Stimulated activated CD8-positive, alpha-beta memory T cell treated with anti-CD3 and anti-CD28 coated beads, Interleukin-4, amount 100 ng/mL, for 1 hour (primary cell): Measurements from ENCODE around the gene EME2.

Source experiments
- DNase-seq, 2 donors: peaks; one replicate each; pipeline ENCODE4 v3.0.0-alpha.2; 2020; ENCODE audit warnings: low read depth in 2 of 2, low spot score in 1 of 2

EME2 gene

DNA sequence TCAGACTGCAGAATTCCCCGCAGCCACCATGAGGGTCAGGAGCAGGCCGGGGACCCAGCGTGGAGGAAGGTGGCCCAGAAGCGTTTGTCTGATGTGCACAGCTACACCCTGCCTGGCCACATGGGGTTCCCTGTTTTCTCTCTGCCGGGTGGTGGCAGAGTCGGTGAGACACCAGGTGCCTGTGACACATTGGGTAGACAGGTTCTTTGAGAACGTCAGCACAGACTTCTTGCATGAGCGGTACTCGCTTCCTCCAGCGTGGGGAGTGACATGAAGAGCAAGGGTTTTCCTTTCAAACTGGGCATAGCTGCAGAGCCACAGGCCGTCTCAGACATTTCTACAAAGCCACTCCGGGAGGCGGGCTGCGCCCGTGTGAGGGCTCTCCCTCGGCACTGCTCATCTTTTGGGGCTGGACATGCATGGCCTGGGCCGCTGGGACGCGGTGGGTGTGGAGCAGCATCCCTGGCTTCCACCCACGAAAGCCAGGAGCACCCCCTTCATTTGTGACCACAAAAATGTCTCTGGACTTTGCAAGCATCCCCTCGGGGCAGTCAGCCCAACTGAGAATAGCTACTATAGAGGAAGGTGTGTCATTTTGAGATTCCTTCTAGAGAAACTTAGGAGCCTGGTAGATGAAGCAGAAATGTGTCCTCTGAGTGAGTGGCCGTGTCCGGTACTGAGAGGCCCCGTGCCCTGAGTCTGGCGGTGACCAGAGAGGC is 27.3 kb upstream of the EME2 start:
- DNase-seq: no peak

DNA sequence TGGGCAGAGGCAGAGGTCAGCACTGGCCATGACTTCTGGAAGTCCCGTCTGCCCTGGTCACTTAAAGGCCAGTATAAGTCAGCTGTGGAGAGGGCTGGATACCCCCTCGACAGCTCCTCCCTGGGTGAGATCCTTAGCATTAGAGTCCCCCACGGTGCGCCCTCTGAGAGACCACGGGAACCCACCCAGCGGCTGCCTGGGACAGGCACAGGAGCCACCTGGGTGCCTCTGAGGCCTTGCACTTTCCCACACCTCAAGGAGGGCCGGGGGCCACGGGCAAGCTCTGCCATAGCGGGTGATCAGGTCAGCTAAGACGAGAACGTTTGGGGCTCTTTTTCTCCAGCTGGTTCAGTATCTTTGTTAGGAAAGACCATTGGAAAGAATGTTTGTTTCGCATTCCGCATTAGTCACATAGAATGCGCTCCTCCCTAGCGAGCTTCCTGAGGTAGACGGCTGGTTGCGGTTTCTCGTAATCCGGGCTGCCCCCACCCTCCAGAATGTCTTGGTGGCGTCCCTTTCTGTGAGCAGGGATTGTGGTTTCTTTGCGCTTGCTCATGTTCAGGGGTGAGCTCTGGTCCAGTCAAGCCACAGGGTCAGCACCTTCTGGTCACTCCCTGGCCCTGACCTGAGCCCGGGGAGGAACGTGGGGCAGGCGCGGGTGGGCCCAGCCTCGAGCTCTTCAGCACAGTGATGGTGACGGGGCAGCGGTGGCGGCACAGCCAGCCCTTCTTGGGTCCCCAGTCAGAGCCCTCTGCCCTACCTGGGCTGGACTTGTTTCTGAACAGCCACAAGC is 26.5 kb upstream of the EME2 start:
- DNase-seq: no peak

DNA sequence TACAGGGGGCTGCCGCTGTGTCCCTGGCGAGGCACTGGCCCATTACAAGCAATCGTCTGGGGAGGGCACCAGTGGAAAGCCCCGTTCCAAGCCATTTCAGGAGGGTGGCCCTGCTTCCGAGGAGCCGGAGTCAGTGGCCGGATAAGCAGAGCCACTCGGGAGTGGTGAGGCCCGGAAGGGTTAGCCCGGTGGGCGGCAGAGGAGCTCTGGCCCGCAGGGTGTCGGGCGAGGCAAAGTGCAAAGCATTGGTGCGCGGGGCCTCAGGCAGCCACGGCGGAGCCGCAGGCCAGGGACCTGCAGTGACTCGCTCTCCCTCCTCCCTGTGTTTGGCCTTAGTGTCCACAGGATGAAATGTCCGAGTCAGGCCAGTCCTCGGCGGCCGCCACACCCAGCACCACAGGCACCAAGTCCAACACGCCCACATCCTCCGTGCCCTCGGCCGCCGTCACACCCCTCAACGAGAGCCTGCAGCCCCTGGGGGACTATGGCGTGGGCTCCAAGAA is 25.9 kb upstream of the EME2 start:
- no peak for DNase-seq

DNA sequence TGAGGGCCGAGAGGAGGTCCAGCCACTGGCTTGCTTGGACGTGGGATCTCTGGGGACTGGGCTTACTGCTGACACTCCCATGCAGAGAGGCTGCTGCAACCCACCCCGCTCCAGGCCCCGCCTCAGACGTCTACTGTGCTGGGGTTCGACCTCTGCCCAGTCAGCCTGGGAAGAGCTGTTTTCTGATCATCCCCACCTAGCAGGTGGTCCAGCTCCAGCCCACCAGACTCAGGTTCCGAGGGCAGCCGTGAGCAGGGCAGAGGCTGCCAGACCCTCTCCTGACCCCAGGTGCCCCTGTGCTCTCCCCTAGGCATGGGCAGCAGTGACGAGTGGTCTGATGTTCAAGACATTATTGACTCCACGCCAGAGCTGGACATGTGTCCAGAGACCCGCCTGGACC is 24.7 kb upstream of the EME2 start:
- DNase-seq: no peak

DNA sequence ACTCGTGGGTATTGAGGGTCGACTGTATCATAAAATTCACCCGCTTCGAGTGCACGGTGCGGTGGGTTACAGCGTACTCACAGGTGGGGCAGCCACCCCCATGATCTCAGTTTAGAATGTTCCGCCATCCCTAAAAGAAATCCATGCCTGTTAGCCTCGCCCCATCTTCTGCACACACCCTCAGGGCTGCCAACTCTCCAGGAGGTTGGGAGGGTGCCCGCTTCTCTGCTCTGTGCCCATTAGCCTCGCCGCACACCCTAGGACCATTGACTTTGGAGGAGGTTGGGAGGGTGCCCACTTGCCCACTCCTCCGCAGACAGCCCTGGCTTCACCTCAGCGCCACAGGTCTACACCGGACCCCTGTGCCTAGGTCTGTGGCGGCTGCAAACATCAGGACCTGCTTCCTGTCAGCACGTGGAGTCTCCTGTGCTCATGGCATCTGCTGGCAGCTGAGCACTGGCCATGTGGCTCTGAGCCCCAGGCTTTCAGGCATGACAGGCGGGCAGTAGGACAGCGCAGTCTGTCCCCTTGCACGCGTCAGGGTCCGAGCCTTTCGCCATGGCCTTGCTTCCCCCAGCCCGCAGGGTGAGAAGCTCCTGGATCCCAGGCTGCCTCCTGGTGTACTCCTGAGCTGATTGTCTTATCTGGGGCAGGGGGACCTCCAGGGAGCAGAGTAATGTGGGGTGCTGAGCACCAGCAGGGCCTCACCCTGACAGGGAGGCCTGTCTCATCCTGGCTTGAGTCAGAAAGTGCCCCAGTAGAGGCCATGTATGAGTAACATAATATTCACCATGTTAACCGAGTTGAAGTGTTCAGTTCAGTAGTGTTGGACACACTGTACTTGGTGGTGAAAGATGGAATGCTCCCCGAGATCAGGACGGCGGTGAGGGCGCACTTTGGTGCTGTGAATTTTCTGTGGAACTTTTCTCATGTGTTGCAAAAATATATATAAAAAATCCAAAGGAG is 23.2 kb upstream of the EME2 start:
- DNase-seq: no peak

DNA sequence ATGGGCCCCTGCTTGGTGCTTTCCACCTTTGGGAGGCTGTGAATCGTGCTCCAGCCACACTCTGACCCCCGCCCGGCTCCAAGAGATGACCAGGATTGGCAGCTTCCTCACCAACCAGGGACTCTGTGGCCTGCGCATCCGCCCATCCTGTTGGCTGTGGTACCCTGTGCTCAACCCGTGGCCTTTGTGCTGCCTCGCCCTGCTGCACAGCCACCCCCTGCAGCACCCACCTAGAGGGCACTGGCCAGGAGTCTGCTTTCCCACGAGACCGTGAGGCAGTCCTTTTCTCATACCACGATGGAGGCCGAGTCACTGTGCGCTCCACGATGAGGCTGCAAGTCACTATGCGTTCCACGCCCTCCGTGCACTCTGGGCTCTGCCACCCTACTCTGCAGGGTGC is 20.7 kb upstream of the EME2 start:
- DNase-seq: no peak

DNA sequence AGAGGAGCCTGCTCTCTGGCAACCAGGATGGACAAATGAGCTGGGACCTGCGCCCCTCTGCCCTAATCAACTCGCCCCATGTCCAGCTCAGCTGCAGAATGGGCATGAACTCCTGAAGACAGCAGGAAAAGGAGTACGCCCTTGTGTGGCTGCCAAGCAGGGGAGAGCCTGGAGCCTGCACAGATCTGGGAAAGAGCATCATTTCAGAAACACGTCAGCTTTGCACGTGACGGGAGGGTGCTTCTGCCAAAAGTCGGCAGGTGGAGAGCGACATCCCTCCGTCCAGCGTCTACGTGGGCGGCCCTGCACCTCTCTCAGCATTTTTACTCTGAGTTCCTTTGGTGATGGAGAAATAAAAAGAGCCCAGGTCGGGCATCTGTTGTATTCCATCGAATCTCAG is 19.8 kb upstream of the EME2 start:
- DNase-seq: no peak

DNA sequence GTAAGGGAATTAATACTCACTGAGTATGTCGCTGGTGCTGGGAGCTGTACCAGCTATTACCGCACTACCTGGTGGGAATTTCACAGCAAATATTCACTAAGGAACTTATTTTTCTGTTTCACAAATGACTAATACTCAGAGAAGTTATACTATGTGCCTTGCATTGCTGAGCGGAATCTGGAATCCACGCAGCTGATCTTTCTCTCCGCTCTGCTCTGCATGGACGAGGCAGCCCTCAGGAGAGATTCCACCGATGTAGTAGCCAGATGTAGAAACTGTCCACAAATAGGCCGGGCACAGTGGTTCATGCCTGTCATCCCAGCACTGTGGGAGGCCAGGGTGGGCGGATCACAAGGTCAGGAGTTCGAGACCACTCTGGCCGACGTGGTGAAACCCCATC is 18.4 kb upstream of the EME2 start:
- no peak for DNase-seq

DNA sequence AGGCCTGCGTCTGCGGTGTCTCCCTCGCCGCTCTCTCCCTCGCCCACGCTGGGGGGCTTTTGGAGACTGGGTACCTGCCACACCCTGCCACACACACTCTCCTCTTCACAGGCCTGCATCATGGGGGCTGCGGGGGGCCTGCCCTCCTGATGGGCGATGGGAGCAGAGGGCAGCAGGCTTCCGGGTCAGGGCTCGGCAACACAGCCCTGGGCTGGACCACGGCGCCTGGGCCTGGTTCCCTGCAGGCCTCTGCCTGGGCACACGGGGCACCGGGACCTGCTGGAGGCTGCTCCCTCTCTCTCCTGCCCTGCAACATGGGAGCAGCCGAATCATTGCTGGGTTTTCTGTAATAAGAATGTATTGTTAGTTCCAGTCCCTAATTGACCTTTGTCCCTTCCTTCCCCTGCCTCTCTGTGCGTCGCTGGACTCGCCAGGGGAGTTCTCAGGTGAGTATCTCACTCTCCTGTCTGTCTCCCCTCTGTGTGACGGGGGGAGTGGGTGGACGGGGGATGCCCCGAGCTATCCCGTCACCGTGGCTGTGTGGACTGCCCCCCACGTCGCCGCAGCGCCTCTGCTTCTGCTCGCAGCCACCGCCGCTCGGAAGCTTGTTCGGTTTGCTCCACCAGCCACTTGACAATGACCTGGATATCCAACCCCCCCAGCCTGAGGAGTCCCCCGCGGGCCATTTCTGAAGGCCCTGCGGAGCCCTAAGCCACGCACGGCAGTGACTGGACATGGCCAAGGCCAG is 14.7 kb upstream of the EME2 start:
- no peak for DNase-seq

DNA sequence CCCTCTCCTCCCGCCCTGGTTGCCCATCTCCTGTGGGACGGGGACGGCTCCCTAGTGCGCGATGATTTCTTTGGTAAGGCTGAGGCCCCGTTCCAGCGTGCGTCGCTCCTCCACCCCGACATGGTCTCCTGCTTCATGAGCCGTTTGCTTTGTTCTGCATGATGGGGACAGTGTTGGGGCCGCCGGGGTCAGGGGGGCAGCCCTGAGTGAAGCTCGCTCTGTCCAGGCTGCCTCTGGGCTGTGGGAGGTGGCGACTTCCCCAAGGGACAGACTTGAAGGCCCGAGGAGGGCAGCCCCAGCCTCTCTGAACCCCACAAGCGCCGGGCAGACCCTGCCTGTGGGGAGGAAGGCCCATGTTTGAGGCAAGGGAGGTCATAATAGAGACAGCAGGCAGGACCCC is 13.7 kb upstream of the EME2 start:
- DNase-seq: no peak

DNA sequence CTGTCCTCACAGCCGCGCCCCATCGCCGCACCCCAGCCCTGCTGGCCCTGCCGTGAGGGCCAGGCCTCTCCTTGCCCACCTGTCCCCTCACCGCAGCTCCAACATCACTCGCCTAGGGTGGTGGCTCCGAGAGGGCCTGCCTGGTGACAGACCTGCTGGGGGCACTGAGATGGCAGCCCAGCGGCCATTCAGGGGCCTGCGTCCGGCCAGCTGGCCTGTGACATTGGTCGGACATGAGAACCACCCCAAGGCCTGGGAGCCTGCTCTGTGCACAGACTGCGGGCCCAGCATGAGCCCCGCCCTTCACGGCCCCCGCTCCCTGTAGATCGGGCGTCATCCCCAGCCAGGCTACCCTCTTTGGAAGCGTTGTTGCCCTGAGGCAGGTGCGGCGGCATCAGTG is 13.1 kb upstream of the EME2 start:
- no peak for DNase-seq

DNA sequence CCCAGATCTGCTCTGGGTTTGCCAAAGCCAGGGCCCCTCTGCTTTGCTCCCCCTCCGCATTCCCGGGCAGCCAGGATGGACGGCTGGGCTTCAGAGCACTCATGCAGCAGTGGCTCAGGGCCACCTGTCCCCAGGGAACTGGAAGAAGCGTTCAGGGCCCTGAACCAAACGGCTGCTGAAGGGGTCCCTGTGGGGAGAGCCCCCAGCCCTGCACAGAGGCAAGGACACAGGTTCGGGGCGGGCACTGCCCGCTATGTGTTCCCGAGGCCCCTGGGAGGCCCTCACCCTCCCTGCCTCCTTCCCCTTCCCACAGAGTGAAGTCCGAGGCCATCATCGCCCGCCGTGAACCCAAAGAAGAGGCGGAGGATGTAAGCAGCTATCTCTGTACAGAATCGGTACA is 11.7 kb upstream of the EME2 start:
- DNase-seq: no peak

DNA sequence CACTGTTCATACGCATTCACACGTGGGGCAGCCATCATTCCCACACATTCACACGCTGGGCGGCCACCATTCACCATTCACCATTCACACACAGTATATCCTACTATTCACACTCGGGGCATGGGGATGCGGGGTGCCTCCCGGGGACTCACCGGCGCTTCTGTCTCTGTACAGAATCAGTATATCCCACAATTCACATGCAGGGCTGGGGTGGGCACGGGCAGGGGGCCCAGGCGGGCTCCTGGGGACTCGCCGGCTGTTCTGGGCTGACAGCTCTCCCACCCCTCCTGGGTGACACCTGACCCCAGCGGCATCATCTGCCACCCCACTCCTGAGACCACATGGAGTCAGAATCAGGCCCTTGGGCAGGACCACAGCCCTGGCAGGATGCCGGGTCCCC is 10.9 kb upstream of the EME2 start:
- no peak for DNase-seq

DNA sequence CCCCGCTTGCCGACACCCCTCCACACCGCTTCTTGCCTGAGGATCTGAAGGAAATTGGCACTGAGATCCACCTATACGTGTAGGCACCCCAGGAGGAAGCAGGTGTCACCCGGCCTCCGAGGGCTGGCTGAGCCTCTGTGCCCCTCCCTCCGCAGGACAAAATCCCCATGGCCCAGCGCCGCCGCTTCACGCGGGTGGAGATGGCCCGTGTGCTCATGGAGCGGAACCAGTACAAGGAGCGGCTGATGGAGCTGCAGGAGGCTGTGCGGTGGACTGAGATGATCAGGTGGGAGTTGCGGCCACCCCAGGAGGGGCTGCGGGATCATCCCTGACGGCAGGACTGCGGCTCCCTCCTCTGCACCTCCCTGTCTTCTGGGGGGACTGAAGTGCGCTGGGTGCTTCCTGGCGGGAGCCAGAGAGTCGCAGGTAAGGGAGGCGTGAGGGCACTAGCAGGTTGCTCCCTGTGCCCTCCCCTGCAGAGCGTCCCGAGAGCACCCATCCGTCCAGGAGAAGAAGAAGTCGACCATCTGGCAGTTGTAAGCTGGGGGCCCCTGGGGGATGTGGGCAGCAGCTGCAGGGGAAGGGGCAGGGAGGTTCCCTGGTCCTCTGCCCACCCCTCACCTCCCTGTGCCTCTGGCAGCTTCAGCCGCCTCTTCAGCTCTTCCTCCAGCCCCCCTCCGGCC is 10.3 kb upstream of the EME2 start:
- no peak for DNase-seq

DNA sequence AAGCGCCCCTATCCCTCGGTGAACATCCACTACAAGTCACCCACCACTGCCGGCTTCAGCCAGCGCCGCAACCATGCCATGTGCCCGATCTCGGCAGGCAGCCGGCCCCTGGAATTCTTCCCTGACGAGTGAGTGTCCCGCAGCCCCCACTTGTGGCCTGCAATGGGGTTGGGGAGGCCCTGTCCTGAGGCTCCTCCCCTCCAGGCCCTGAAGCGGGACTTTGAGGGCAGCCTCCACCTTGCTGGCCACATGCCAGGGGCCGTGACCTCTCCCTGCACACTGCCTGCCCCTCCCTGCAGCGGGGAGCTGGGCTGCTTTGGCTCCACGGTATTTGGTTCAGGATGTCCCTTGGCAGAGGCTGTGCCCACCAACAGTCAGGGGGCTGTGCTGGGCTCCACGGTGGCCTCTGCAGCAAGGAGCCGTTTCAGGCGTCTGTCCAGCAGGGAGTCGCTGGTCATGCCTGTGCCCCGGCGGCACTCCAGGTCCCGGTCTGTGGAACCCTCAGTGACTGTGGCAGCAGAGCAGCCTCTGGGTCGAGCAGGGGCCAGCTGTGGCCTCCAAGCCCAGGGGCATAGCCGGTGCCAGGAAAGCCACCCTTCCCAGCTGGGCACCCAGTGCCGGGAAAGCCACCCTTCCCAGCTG is 9.6 kb upstream of the EME2 start:
- DNase-seq: no peak

DNA sequence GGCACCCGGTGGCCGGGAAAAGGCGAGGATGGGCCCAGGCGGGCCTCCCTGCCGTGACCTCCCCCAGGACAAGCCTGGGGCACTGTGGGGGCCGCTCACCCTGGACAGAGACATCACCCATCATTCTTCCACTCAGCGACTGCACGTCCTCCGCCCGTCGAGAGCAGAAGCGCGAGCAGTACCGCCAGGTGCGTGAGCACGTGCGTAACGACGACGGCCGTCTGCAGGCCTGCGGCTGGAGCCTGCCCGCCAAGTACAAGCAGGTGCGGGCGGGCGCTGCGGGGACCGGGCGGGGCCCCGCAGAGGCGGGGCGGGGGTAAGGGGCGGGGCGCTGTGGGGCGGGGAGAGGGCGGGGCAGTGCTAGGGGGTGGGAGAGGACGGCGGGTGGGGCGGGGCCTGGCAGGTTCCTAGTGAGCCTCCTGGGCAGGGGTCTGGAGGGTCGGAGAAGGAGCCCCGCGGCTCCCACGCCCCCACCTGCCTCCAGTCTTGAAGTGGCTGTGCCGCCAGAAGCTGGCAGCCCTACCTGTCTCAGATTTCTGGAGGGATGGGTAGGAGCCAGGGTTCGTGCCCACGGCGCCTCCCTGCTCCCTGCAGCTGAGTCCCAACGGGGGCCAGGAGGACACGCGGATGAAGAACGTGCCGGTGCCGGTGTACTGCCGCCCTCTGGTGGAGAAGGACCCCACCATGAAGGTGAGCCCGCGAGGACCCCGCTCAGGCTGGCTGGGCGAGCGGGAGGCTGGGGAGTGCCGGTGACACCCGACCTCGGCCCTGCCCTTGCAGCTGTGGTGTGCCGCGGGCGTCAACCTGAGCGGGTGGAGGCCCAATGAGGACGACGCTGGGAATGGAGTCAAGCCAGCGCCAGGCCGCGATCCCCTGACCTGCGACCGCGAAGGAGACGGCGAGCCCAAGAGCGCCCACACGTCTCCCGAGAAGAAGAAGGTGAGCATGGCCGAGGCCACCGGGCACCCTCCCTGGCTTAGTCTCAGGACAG is 8.8 kb upstream of the EME2 start:
- DNase-seq: no peak

DNA sequence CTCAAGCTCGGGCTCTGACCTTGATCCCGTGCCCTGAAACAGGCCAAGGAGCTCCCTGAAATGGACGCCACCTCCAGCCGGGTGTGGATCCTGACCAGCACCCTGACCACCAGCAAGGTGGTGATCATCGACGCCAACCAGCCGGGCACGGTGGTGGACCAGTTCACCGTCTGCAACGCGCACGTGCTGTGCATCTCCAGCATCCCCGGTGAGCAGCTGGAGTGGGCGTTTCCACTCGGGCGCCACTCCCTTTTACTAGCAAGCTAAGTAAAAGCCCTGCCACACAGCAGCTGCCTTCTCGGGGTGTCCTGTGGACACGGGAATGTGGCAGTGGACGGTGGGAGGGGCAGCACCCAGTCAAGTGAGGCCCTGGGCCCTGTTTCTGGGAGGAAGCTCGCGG is 7.6 kb upstream of the EME2 start:
- no peak for DNase-seq

DNA sequence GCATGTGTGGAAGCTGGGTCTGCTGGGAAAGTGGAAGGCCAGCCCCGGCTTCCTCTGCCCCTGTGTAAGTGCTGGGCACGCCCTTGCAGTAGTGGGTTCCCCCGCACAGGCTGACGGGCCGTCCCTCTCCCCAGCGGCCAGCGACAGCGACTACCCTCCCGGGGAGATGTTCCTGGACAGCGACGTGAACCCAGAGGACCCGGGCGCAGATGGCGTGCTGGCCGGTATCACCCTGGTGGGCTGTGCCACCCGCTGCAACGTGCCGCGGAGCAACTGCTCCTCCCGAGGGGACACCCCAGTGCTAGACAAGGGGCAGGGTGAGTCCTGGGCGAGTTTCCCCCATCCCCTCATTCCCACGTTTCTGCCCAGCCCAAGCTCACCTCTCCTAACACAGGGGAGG is 6.8 kb upstream of the EME2 start:
- no peak for DNase-seq

DNA sequence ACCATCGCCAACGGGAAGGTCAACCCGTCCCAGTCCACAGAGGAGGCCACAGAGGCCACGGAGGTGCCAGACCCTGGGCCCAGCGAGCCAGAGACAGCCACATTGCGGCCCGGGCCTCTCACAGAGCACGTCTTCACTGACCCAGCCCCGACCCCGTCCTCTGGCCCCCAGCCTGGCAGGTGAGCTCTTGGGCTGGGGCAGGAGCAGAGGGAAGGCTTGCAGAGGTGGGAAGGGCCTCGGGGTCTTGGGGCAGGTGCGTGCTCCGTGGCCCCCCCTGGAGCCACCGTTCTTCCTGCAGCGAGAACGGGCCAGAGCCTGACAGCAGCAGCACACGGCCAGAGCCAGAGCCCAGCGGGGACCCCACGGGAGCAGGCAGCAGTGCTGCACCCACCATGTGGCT is 6.4 kb upstream of the EME2 start:
- DNase-seq: no peak
